Panc1 (cell line): Measurements from ENCODE around the gene FPR2.

Source experiments
- POLR2AphosphoS5 ChIP-seq: IDR thresholded peaks from 2 replicates; pipeline ENCODE4 v1.6.1; 2012; ENCODE audit warnings: mild to moderate bottlenecking, low read depth, low read length, moderate library complexity
- SIN3A ChIP-seq: IDR thresholded peaks from 2 replicates; pipeline ENCODE4 v1.6.1; 2012; ENCODE audit warnings: low read depth, mild to moderate bottlenecking, low read length, moderate library complexity, borderline replicate concordance; ENCODE audit not compliant: insufficient read depth
- TCF7L2 ChIP-seq: IDR thresholded peaks from 2 replicates; pipeline ENCODE4 v1.6.1; 2011; ENCODE audit warnings: mild to moderate bottlenecking, low read depth, low read length, inconsistent platforms
- TF ChIP-seq, protein P1 (sequence below): fragments of 450-650 bp; IDR thresholded peaks from 2 replicates; pipeline ENCODE4 v1.5.1; 2017; ENCODE audit warnings: mild to moderate bottlenecking
- TF ChIP-seq, protein P2 (sequence below), 2 experiments: IDR thresholded peaks; 2 replicates each; pipeline ENCODE4 v1.6.1; 2011 to 2012; ENCODE audit warnings: low read depth in 2 of 2, control low read depth in 1 of 2, low read length in 1 of 2, mild to moderate bottlenecking in 1 of 2, moderate library complexity in 1 of 2; ENCODE audit not compliant: insufficient read depth in 1 of 2

DNA sequence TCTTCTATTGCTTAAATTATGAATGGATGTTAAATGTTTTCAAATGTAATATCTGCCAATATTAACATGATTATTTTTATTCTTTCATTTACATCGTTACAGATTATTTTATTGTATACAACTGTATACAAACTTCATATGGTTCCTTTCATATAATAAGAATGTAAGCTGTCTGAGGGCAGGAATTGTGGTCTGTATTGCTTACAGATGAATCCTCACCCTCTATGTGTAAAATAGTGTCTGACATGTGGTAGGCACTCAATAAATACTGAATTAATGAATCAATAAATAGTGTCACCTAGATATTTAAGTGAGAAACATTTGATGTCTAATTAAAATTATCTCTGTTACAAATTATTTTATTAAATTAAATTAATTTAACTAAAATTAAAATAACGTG is 41.8 kb downstream of the FPR2 start:
- TF ChIP-seq, protein P1, sequence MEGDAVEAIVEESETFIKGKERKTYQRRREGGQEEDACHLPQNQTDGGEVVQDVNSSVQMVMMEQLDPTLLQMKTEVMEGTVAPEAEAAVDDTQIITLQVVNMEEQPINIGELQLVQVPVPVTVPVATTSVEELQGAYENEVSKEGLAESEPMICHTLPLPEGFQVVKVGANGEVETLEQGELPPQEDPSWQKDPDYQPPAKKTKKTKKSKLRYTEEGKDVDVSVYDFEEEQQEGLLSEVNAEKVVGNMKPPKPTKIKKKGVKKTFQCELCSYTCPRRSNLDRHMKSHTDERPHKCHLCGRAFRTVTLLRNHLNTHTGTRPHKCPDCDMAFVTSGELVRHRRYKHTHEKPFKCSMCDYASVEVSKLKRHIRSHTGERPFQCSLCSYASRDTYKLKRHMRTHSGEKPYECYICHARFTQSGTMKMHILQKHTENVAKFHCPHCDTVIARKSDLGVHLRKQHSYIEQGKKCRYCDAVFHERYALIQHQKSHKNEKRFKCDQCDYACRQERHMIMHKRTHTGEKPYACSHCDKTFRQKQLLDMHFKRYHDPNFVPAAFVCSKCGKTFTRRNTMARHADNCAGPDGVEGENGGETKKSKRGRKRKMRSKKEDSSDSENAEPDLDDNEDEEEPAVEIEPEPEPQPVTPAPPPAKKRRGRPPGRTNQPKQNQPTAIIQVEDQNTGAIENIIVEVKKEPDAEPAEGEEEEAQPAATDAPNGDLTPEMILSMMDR: no peak
- no peak for TF ChIP-seq POLR2AphosphoS5
- TF ChIP-seq, protein P2, sequence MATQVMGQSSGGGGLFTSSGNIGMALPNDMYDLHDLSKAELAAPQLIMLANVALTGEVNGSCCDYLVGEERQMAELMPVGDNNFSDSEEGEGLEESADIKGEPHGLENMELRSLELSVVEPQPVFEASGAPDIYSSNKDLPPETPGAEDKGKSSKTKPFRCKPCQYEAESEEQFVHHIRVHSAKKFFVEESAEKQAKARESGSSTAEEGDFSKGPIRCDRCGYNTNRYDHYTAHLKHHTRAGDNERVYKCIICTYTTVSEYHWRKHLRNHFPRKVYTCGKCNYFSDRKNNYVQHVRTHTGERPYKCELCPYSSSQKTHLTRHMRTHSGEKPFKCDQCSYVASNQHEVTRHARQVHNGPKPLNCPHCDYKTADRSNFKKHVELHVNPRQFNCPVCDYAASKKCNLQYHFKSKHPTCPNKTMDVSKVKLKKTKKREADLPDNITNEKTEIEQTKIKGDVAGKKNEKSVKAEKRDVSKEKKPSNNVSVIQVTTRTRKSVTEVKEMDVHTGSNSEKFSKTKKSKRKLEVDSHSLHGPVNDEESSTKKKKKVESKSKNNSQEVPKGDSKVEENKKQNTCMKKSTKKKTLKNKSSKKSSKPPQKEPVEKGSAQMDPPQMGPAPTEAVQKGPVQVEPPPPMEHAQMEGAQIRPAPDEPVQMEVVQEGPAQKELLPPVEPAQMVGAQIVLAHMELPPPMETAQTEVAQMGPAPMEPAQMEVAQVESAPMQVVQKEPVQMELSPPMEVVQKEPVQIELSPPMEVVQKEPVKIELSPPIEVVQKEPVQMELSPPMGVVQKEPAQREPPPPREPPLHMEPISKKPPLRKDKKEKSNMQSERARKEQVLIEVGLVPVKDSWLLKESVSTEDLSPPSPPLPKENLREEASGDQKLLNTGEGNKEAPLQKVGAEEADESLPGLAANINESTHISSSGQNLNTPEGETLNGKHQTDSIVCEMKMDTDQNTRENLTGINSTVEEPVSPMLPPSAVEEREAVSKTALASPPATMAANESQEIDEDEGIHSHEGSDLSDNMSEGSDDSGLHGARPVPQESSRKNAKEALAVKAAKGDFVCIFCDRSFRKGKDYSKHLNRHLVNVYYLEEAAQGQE (IDR thresholded peaks at IDR 0.05; ENCODE audit: insufficient read depth in 1 of 2, low read depth in 2 of 2, low read length in 1 of 2): no peak
- TF ChIP-seq SIN3A: no peak
- no peak for TF ChIP-seq TCF7L2
